Neural progenitor cell (in vitro differentiated cells): ENCODE results near the gene MYH9.

Source experiments
- EZH2 ChIP-seq: fragments of 200-600 bp; sonication (generic); IDR thresholded peaks from 2 replicates; pipeline ENCODE4 v1.6.1; 2017; ENCODE audit warnings: antibody characterized with exemption, mild to moderate bottlenecking, moderate library complexity
- EZH2phosphoT487 ChIP-seq: fragments of 200-600 bp; sonication (generic); IDR thresholded peaks from 2 replicates; pipeline ENCODE4 v1.6.1; 2017; ENCODE audit warnings: antibody characterized with exemption
- TF ChIP-seq, protein P1 (sequence below): fragments of 200-600 bp; sonication (generic); IDR thresholded peaks from 2 replicates; pipeline ENCODE4 v1.5.1; 2017; ENCODE audit warnings: antibody characterized with exemption, mild to moderate bottlenecking

GRCh38 chr22:36249160-36249559 is 138.6 kb downstream of the MYH9 start:
- TF ChIP-seq, protein P1, sequence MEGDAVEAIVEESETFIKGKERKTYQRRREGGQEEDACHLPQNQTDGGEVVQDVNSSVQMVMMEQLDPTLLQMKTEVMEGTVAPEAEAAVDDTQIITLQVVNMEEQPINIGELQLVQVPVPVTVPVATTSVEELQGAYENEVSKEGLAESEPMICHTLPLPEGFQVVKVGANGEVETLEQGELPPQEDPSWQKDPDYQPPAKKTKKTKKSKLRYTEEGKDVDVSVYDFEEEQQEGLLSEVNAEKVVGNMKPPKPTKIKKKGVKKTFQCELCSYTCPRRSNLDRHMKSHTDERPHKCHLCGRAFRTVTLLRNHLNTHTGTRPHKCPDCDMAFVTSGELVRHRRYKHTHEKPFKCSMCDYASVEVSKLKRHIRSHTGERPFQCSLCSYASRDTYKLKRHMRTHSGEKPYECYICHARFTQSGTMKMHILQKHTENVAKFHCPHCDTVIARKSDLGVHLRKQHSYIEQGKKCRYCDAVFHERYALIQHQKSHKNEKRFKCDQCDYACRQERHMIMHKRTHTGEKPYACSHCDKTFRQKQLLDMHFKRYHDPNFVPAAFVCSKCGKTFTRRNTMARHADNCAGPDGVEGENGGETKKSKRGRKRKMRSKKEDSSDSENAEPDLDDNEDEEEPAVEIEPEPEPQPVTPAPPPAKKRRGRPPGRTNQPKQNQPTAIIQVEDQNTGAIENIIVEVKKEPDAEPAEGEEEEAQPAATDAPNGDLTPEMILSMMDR, result no peak
- TF ChIP-seq EZH2 (no peak), EZH2phosphoT487 (no peak)
